Measurements from ENCODE around the gene ZNF23.
"Not testable (repeated sequence)": the region's sequence is repeated elsewhere in the genome, so short reads cannot be mapped to it uniquely, and the experiment has no call there.

The ZNF23 gene
- long read RNA-seq, full-length matches to known transcripts, result 7 of 55 reads
- long read RNA-seq, partial matches to known transcripts, result 4 of 55 reads
- long read RNA-seq, other reads (novel, unspliced or antisense), result 44 of 55 reads

DNA sequence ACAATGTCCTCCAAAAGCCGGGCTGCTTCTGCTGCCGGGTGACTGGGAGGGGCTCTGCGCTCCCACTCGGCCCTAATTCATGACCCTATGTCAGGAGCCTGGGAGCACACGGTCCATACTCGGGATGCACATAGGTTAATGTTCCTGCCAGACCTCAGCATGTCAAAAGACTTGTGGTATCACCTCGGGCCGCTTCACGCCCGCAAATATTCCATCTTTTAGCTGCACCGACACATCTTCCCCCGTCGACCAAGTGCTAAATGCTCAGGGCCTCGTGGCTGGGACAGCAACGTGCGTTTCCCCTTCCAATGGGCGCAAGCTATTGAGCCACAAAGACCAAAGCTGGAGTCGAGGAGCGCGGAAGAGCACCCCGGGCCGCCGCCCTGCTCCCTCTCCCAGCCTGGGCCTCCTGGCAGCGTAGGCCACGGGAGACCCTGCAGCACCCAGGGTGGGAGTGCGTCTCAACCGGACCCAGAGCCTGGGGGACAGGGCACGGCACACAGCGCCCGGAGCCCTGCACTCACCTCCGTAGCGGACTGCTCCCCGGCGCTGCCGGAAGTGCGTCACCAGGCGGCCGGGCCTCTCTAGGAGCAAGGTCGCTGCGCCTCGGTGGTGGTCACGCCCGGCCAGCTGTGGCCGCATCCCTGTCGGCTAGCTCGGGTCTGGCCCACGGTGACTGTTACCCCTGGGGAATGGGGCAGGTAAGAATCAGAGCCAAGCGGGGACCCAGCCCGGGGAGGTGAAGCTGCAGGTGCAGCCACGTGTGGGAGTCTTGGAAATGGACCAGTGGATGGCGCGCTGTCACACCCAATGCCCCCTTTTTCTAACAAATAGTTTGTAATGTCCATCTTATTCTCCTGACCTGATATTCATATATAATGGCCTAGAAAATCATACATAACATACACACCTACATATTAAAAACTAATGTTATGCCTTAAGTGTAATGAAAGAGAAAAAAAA, at the start of gene ZNF23:
Gene ZNF23, minus strand, starts transcription at position 562 of the 963 bp plus-strand sequence. CDS start 5,451 bp downstream, outside the sequence.
- no peaks in the 10 kb centered on the region for H3K27me3 ChIP-seq (ENCODE audit: insufficient read depth, poor library complexity, severe bottlenecking)
- TF ChIP-seq POLR2AphosphoS5 (IDR thresholded peaks at IDR 0.05; ENCODE audit: low read depth), result peak; percentile 98
- peak; percentile 92 for TF ChIP-seq GABPA (IDR thresholded peaks at IDR 0.05; ENCODE audit: low read depth)
- no peak for TF ChIP-seq CTCF (IDR thresholded peaks at IDR 0.05; ENCODE audit: insufficient read depth, low read length)
- TF ChIP-seq REST (IDR thresholded peaks at IDR 0.05; ENCODE audit: insufficient replicate concordance, low read depth), result peak; percentile 71
- no peak for TF ChIP-seq SPI1 (IDR thresholded peaks at IDR 0.05; ENCODE audit: borderline replicate concordance, low read depth)
- H3K27ac ChIP-seq (replicated peaks), result peak within 1 kb of the TSS; percentile 92
- peak within 1 kb of the TSS; percentile 95 for H3K4me3 ChIP-seq (replicated peaks; ENCODE audit: insufficient read depth, low read length)
- peak; percentile 78 to 83 for DNase-seq (ENCODE audit: low read depth in 1 of 2, low spot score in 1 of 2)

GRCh38 chr16:71507061-71507460, 45.0 kb upstream of the ZNF23 start:
- no peak for TF ChIP-seq REST (IDR thresholded peaks at IDR 0.05; ENCODE audit: insufficient replicate concordance, low read depth)
- DNase-seq (ENCODE audit: low read depth in 1 of 2, low spot score in 1 of 2), result no peak

GRCh38 chr16:71504901-71505300, 42.9 kb upstream of the ZNF23 start:
- DNase-seq (ENCODE audit: low read depth in 1 of 2, low spot score in 1 of 2), result no peak
- no peak for TF ChIP-seq GABPA (IDR thresholded peaks at IDR 0.05; ENCODE audit: low read depth)
- no peak for TF ChIP-seq CTCF (IDR thresholded peaks at IDR 0.05; ENCODE audit: insufficient read depth, low read length)
- TF ChIP-seq POLR2AphosphoS5 (IDR thresholded peaks at IDR 0.05; ENCODE audit: low read depth), result no peak
- TF ChIP-seq REST (IDR thresholded peaks at IDR 0.05; ENCODE audit: insufficient replicate concordance, low read depth), result no peak
- TF ChIP-seq SPI1 (IDR thresholded peaks at IDR 0.05; ENCODE audit: borderline replicate concordance, low read depth), result no peak
- Histone ChIP-seq H3K27ac (replicated peaks) (no peak overlapping the region), H3K27me3 (ENCODE audit: insufficient read depth, poor library complexity, severe bottlenecking) (peaks cover 7% of the 10 kb centered on the region), H3K4me3 (replicated peaks; ENCODE audit: insufficient read depth, low read length) (no peak overlapping the region)

More at GRCh38 chr16:71507061-71507460, 45.0 kb upstream of the ZNF23 start:
- H3K27ac ChIP-seq (replicated peaks), result no peak overlapping the region
- no peak overlapping the region for H3K4me3 ChIP-seq (replicated peaks; ENCODE audit: insufficient read depth, low read length)
- H3K27me3 ChIP-seq (ENCODE audit: insufficient read depth, poor library complexity, severe bottlenecking), result peaks cover 7% of the 10 kb centered on the region

DNA sequence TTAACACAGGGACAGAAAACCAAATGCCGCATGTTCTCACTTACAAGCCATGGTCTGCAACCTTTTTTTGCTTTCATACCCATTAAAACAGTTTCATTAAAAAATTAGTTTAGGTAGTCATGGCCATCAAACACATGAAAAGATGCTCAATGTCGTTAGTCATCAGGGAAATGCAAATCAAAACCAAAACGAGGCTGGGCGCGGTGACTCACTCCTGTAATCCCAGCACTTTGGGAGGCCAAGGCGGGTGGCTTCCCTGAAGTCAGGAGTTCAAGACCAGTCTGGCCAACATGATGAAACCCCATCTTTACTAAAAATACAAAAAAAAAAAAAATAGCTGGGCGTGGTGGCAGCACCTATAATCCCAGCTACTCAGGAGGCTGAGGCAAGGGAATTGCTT, 42.0 kb upstream of the ZNF23 start:
- DNase-seq (ENCODE audit: low read depth in 1 of 2, low spot score in 1 of 2); H3K27ac ChIP-seq (replicated peaks); H3K4me3 ChIP-seq (replicated peaks; ENCODE audit: insufficient read depth, low read length); H3K27me3 ChIP-seq (ENCODE audit: insufficient read depth, poor library complexity, severe bottlenecking): not testable (repeated sequence)

Data from HL-60 (cell line).